H9 (cell line): Measurements from ENCODE around the gene DIP2A. TPM values are rescaled to one million over a fixed set of nuclear protein-coding genes. Genes with fewer than 3 reads are reported as not detected.

Experiments used
- DNase-seq: peaks from one replicate; pipeline ENCODE4 v3.0.0-alpha.2; 2017
- H2AFZ ChIP-seq: one replicate; pipeline ENCODE4 v1.6.1; 2013; ENCODE audit warnings: mild to moderate bottlenecking, low read length, control low read depth, moderate library complexity
- H2AK5ac ChIP-seq: 2 replicates; pipeline ENCODE4 v1.6.1; 2013; ENCODE audit warnings: low read length, control low read depth, mixed read lengths; ENCODE audit not compliant: insufficient read length
- H2BK120ac ChIP-seq: one replicate; pipeline ENCODE4 v1.6.1; 2013; ENCODE audit warnings: low read depth, mild to moderate bottlenecking, low read length, control low read depth, inconsistent platforms; ENCODE audit not compliant: poor library complexity, severe bottlenecking
- H2BK12ac ChIP-seq: 2 replicates; pipeline ENCODE4 v1.6.1; 2013; ENCODE audit warnings: low read length, control low read depth, mixed read lengths, low read depth; ENCODE audit not compliant: insufficient read length
- H2BK15ac ChIP-seq: 2 replicates; pipeline ENCODE4 v1.6.1; 2013; ENCODE audit warnings: low read depth, low read length, control low read depth
- H2BK20ac ChIP-seq: one replicate; pipeline ENCODE4 v1.6.1; 2013; ENCODE audit warnings: low read depth, mild to moderate bottlenecking, low read length, control low read depth, inconsistent platforms; ENCODE audit not compliant: poor library complexity, severe bottlenecking
- H2BK5ac ChIP-seq: 2 replicates; pipeline ENCODE4 v1.6.1; 2013; ENCODE audit warnings: low read length, control low read depth, mixed read lengths; ENCODE audit not compliant: insufficient read length
- H3K14ac ChIP-seq: 2 replicates; pipeline ENCODE4 v1.6.1; 2013; ENCODE audit warnings: low read length, control low read depth; ENCODE audit not compliant: insufficient read depth
- H3K18ac ChIP-seq: 2 replicates; pipeline ENCODE4 v1.6.1; 2013; ENCODE audit warnings: low read depth, mild to moderate bottlenecking, mixed read lengths, low read length, control low read depth; ENCODE audit not compliant: insufficient read length
- H3K23ac ChIP-seq: 2 replicates; pipeline ENCODE4 v1.6.1; 2013; ENCODE audit warnings: low read length, control low read depth, mixed read lengths, low read depth; ENCODE audit not compliant: insufficient read length
- H3K23me2 ChIP-seq: 2 replicates; pipeline ENCODE4 v1.6.1; 2013; ENCODE audit warnings: low read depth, mild to moderate bottlenecking, mixed read lengths, low read length, control low read depth; ENCODE audit not compliant: insufficient read length, poor library complexity, severe bottlenecking
- H3K27ac ChIP-seq: 2 replicates; pipeline ENCODE4 v1.5.1; 2013; ENCODE audit warnings: low read length, control low read depth, mixed read lengths, low read depth; ENCODE audit not compliant: insufficient read length
- H3K27me3 ChIP-seq: 2 replicates; pipeline ENCODE4 v1.6.1; 2013; ENCODE audit warnings: low read length, control low read depth, inconsistent platforms; ENCODE audit not compliant: insufficient read depth
- H3K4ac ChIP-seq: 2 replicates; pipeline ENCODE4 v1.6.1; 2013; ENCODE audit warnings: low read depth, mild to moderate bottlenecking, control low read depth, inconsistent platforms, low read length, moderate library complexity
- H3K4me1 ChIP-seq: 2 replicates; pipeline ENCODE4 v1.6.1; 2013; ENCODE audit warnings: low read length, control low read depth, inconsistent platforms; ENCODE audit not compliant: insufficient read depth
- H3K4me2 ChIP-seq: 2 replicates; pipeline ENCODE4 v1.6.1; 2013; ENCODE audit warnings: low read length, control low read depth, mixed read lengths; ENCODE audit not compliant: insufficient read length, insufficient read depth
- H3K56ac ChIP-seq: 2 replicates; pipeline ENCODE4 v1.6.1; 2013; ENCODE audit warnings: low read depth, mild to moderate bottlenecking, mixed read lengths, low read length, control low read depth; ENCODE audit not compliant: insufficient read length
- H3K79me1 ChIP-seq: 2 replicates; pipeline ENCODE4 v1.6.1; 2013; ENCODE audit warnings: low read depth, mild to moderate bottlenecking, moderate library complexity, low read length, control low read depth, inconsistent platforms; ENCODE audit not compliant: insufficient read depth, poor library complexity, severe bottlenecking
- H3K79me2 ChIP-seq: 2 replicates; pipeline ENCODE4 v1.6.1; 2013; ENCODE audit warnings: low read length, control low read depth, inconsistent platforms; ENCODE audit not compliant: insufficient read depth
- H3K9ac ChIP-seq: 2 replicates; pipeline ENCODE4 v1.6.1; 2013; ENCODE audit warnings: low read length, control low read depth, mixed read lengths; ENCODE audit not compliant: insufficient read length; ENCODE audit errors: extremely low read depth
- H3K9me3 ChIP-seq: one replicate; pipeline ENCODE4 v1.6.1; 2013; ENCODE audit warnings: low read depth, low read length, inconsistent platforms; ENCODE audit not compliant: control insufficient read depth
- H3T11ph ChIP-seq: one replicate; pipeline ENCODE4 v1.6.1; 2013; ENCODE audit warnings: mild to moderate bottlenecking, low read length, control low read depth, inconsistent platforms
- H4K20me1 ChIP-seq: one replicate; pipeline ENCODE4 v1.6.1; 2013; ENCODE audit not compliant: control insufficient read depth, insufficient read length, insufficient read depth
- H4K5ac ChIP-seq: 2 replicates; pipeline ENCODE4 v1.6.1; 2013; ENCODE audit warnings: low read depth, mild to moderate bottlenecking, mixed read lengths, low read length, control low read depth; ENCODE audit not compliant: insufficient read length
- H4K8ac ChIP-seq: replicated peaks from 2 replicates; pipeline ENCODE4 v1.6.1; 2013; ENCODE audit warnings: low read length, control low read depth, mixed read lengths, low read depth; ENCODE audit not compliant: insufficient read length
- H4K91ac ChIP-seq: 2 replicates; pipeline ENCODE4 v1.6.1; 2013; ENCODE audit warnings: low read depth, mild to moderate bottlenecking, moderate library complexity, mixed read lengths, low read length, control low read depth; ENCODE audit not compliant: insufficient read length
- H3K27ac Mint-ChIP-seq, 3 experiments: 2 replicates in 2 of 3; 3 replicates in 1 of 3; pipeline ENCODE4 v1.8.0; 2020 to 2021; ENCODE audit warnings: mixed read lengths in 3 of 3, mild to moderate bottlenecking in 1 of 3, moderate library complexity in 1 of 3
- H3K27me3 Mint-ChIP-seq: 2 replicates; pipeline ENCODE4 v1.8.0; 2021; ENCODE audit warnings: low read depth, mild to moderate bottlenecking, moderate library complexity, mixed read lengths
- H3K36me3 Mint-ChIP-seq, 3 experiments: 2 replicates in 2 of 3; 3 replicates in 1 of 3; pipeline ENCODE4 v1.8.0; 2020 to 2021; ENCODE audit warnings: low read depth in 3 of 3, mixed read lengths in 3 of 3; ENCODE audit not compliant: insufficient read depth in 1 of 3
- H3K4me1 Mint-ChIP-seq, 2 experiments: 2 replicates each; pipeline ENCODE4 v1.8.0; 2020; ENCODE audit warnings: mixed read lengths in 2 of 2
- H3K4me3 Mint-ChIP-seq, 2 experiments: 2 replicates in 1 of 2; 3 replicates in 1 of 2; pipeline ENCODE4 v1.8.0; 2020 to 2021; ENCODE audit warnings: mild to moderate bottlenecking in 2 of 2, mixed read lengths in 2 of 2, moderate library complexity in 1 of 2
- H3K9me3 Mint-ChIP-seq, 2 experiments: 2 replicates in 1 of 2; 3 replicates in 1 of 2; pipeline ENCODE4 v1.8.0; 2020; ENCODE audit warnings: mild to moderate bottlenecking in 2 of 2, mixed read lengths in 2 of 2, moderate library complexity in 1 of 2
- CTCF ChIP-seq: fragments of 200-600 bp; sonication (generic); conservative IDR thresholded peaks from 3 replicates; pipeline ENCODE4 v1.8.0; 2021; ENCODE audit warnings: antibody characterized with exemption, mild to moderate bottlenecking
- WGBS: extraction: QIAGEN DNeasy Blood & Tissue Kit; methylation state at CpG from one replicate; pipeline ENCODE4 v1.1.7; 2013; ENCODE audit warnings: missing lambda C conversion rate, low lambda C conversion rate, mixed read lengths; ENCODE audit not compliant: insufficient read length; ENCODE audit errors: extremely low coverage; 5-methylcytosine and 5-hydroxymethylcytosine counted together
- total RNA-seq: library from RNA; stranded (reverse); gene quantifications from 2 replicates; pipeline ENCODE4 v1.2.1, GENCODE V29; 2021

DIP2A gene
- total RNA-seq, 1 experiment from 2014 or later = 25.2 TPM

- no peak for DNase-seq
- Histone ChIP-seq H3K14ac (no peak overlapping the region), H3K79me2 (no peaks in the 10 kb centered on the region), H2AK5ac (no peak overlapping the region), H2BK15ac (no peak overlapping the region), H3K18ac (no peak overlapping the region), H2BK120ac (no peak overlapping the region), H2BK5ac (no peak overlapping the region), H3K56ac (no peak overlapping the region), H2BK20ac (no peak overlapping the region), H3K9ac (no peak overlapping the region), H4K20me1 (no peaks in the 10 kb centered on the region), H3K27me3 (no peaks in the 10 kb centered on the region), H3K79me1 (no peaks in the 10 kb centered on the region), H3K9me3 (no peaks in the 10 kb centered on the region), H4K8ac (no peak overlapping the region), H4K91ac (no peak overlapping the region), H3K23me2 (peaks cover 5% of the 10 kb centered on the region), H3T11ph (no peak overlapping the region), H3K27ac (no peak overlapping the region), H2AFZ (no peak overlapping the region), H3K4ac (no peak overlapping the region), H3K23ac (no peak overlapping the region), H2BK12ac (no peak overlapping the region), H3K4me2 (no peak overlapping the region), H3K4me1 (no peaks in the 10 kb centered on the region), H4K5ac (no peak overlapping the region)
- Mint-ChIP-seq H3K27me3 (no peaks in the 10 kb centered on the region), H3K36me3 (peaks cover 14 to 43% (median 32%) of the 10 kb centered on the region in 3 experiments), H3K27ac (no peak overlapping the region; a peak in 1 of 7 replicates), H3K4me1 (peaks cover 11 to 17% of the 10 kb centered on the region in 2 experiments), H3K9me3 (peaks cover 13 to 14% of the 10 kb centered on the region in 2 experiments; a peak in 4 of 5 replicates), H3K4me3 (no peak overlapping the region)
- no CpG with 5 or more reads among the region's 3 CpGs for WGBS
- no peak for TF ChIP-seq CTCF
Measured at GRCh38 chr21:46454142-46454541, 4.5 kb upstream of the DIP2A start.
